CD14-positive monocyte (primary cell): Measurements from ENCODE around the gene NTPCR. TPM values are rescaled to one million over a fixed set of nuclear protein-coding genes. Genes with fewer than 3 reads are reported as not detected.

Experiments used
- DNase-seq, 3 donors: peaks; one replicate each; pipeline ENCODE4 v3.0.0-alpha.2; 2011 to 2022
- H2AFZ ChIP-seq: 2 replicates; pipeline ENCODE4 v1.6.0; 2012; ENCODE audit warnings: mild to moderate bottlenecking, low read depth, low read length, inconsistent platforms; ENCODE audit not compliant: insufficient read depth, poor library complexity, severe bottlenecking
- H3K27ac ChIP-seq, 2 donors: 1 replicate in 1 of 2; 2 replicates in 1 of 2; pipeline ENCODE4 v1.5.1; 2012 to 2013; ENCODE audit warnings: low read length in 2 of 2, control low read depth in 1 of 2, inconsistent platforms in 1 of 2, low read depth in 1 of 2, mild to moderate bottlenecking in 1 of 2
- H3K27me3 ChIP-seq, 2 donors: one replicate each; pipeline versions ENCODE4 v1.6.0 to v1.6.1; 2011 to 2013; ENCODE audit warnings: low read length in 2 of 2; ENCODE audit not compliant: control insufficient read depth in 2 of 2, insufficient read depth in 2 of 2
- H3K36me3 ChIP-seq, 2 donors: replicated peaks in 1 of 2; 1 replicate in 1 of 2; 2 replicates in 1 of 2; pipeline versions ENCODE4 v1.5.1 to v1.6.1; 2012 to 2013; ENCODE audit warnings: low read length in 2 of 2, control low read depth in 1 of 2, inconsistent platforms in 1 of 2, mild to moderate bottlenecking in 1 of 2; ENCODE audit not compliant: insufficient read depth in 2 of 2, control insufficient read depth in 1 of 2
- H3K4me1 ChIP-seq, 2 donors: 1 replicate in 1 of 2; 2 replicates in 1 of 2; pipeline versions ENCODE4 v1.5.1 to v1.6.1; 2012 to 2013; ENCODE audit warnings: low read length in 2 of 2, control low read depth in 1 of 2, inconsistent platforms in 1 of 2, mild to moderate bottlenecking in 1 of 2, moderate library complexity in 1 of 2; ENCODE audit not compliant: insufficient read depth in 2 of 2, control insufficient read depth in 1 of 2
- H3K4me2 ChIP-seq: replicated peaks from 2 replicates; pipeline ENCODE3; 2012; ENCODE audit warnings: low read length, moderate library complexity, mild to moderate bottlenecking; ENCODE audit not compliant: poor library complexity, severe bottlenecking; ENCODE audit errors: extremely low read depth
- H3K4me3 ChIP-seq, 3 experiments: fragments of 200-600 bp in 1 of 3; sonication (generic) in 1 of 3; replicated peaks in 1 of 3; 1 replicate in 2 of 3; 2 replicates in 1 of 3; pipeline ENCODE4 v1.5.1; 2011 to 2013; ENCODE audit warnings: low read length in 3 of 3, mild to moderate bottlenecking in 3 of 3, control low read depth in 2 of 3, low read depth in 2 of 3, inconsistent platforms in 1 of 3, moderate library complexity in 1 of 3
- H3K79me2 ChIP-seq: 2 replicates; pipeline ENCODE4 v1.6.0; 2012; ENCODE audit warnings: mild to moderate bottlenecking, control low read depth, inconsistent platforms, low read length, moderate library complexity; ENCODE audit not compliant: insufficient read depth
- H3K9ac ChIP-seq: 2 replicates; pipeline ENCODE4 v1.6.0; 2017; ENCODE audit warnings: low read length, mild to moderate bottlenecking; ENCODE audit not compliant: insufficient read depth, poor library complexity, severe bottlenecking
- H3K9me3 ChIP-seq, 2 donors: replicated peaks in 1 of 2; 1 replicate in 1 of 2; 2 replicates in 1 of 2; pipeline versions ENCODE4 v1.5.1 to v1.6.1; 2012 to 2013; ENCODE audit warnings: low read length in 2 of 2, control low read depth in 1 of 2; ENCODE audit not compliant: control insufficient read depth in 1 of 2, insufficient read depth in 1 of 2
- H4K20me1 ChIP-seq: 2 replicates; pipeline ENCODE4 v1.6.0; 2012; ENCODE audit warnings: mild to moderate bottlenecking, low read length, control low read depth, moderate library complexity; ENCODE audit not compliant: insufficient read depth
- H3K27ac Mint-ChIP-seq, 7 donors: one replicate each; pipeline ENCODE4 v1.8.0; 2020; ENCODE audit warnings: mild to moderate bottlenecking in 7 of 7, mixed read lengths in 7 of 7, moderate library complexity in 6 of 7, inconsistent platforms in 2 of 7
- H3K27me3 Mint-ChIP-seq, 3 donors: one replicate each; pipeline ENCODE4 v1.8.0; 2021 to 2022; ENCODE audit warnings: low read depth in 3 of 3, mild to moderate bottlenecking in 3 of 3, mixed read lengths in 3 of 3, moderate library complexity in 3 of 3, inconsistent platforms in 1 of 3
- H3K36me3 Mint-ChIP-seq, 2 donors: one replicate each; pipeline ENCODE4 v1.8.0; 2020; ENCODE audit warnings: mixed read lengths in 2 of 2, inconsistent platforms in 1 of 2, mild to moderate bottlenecking in 1 of 2
- H3K4me1 Mint-ChIP-seq: one replicate; pipeline ENCODE4 v1.8.0; 2020; ENCODE audit warnings: mild to moderate bottlenecking, mixed read lengths
- H3K4me3 Mint-ChIP-seq, 2 donors: one replicate each; pipeline ENCODE4 v1.8.0; 2020; ENCODE audit warnings: mild to moderate bottlenecking in 2 of 2, mixed read lengths in 2 of 2, moderate library complexity in 1 of 2
- H3K9me3 Mint-ChIP-seq, 7 donors: one replicate each; pipeline ENCODE4 v1.8.0; 2020 to 2022; ENCODE audit warnings: mixed read lengths in 7 of 7, mild to moderate bottlenecking in 6 of 7, moderate library complexity in 6 of 7, inconsistent platforms in 2 of 7
- WGBS: methylation state at CpG from one replicate; pipeline ENCODE4 v1.1.5; 2013; ENCODE audit warnings: missing lambda C conversion rate; ENCODE audit not compliant: insufficient coverage; 5-methylcytosine and 5-hydroxymethylcytosine counted together
- intact Hi-C, 2 donors: fragments of 100-400 bp; cut with micrococcal nuclease; formaldehyde crosslinking; loops; one replicate each; pipeline versions ENCODE4 v1.15.0 to v1.15.1; 2023
- polyA plus RNA-seq, 3 donors: library from polyadenylated mRNA; depleted of rRNA in 1 of 3; unstranded in 2 of 3; stranded (reverse) in 1 of 3; fragments of 300-500 nt in 2 of 3; fragments of >200 nt in 1 of 3; fragmentation: Illumina TruSeq in 2 of 3; gene quantifications; 1 replicate in 2 of 3; 2 replicates in 1 of 3; pipeline ENCODE4 v1.2.3, GENCODE V29; 2012 to 2021
- TF ChIP-seq, protein P1 (sequence below): fragments of 200-600 bp; IDR thresholded peaks from one replicate; pipeline ENCODE4 v1.8.0; 2022; ENCODE audit warnings: antibody characterized with exemption, mild to moderate bottlenecking

The NTPCR gene
- polyA plus RNA-seq, 3 donors: 8.6 to 42.0 (median 31.7) TPM

- WGBS: 100% methylated on average over 2 of the region's 2 CpGs
- Histone ChIP-seq H3K79me2 (no peaks in the 10 kb centered on the region), H4K20me1 (no peaks in the 10 kb centered on the region), H3K27ac (no peak overlapping the region), H2AFZ (no peak overlapping the region), H3K4me2 (no peak overlapping the region), H3K4me1 (no peaks in the 10 kb centered on the region), H3K9ac (no peak overlapping the region), H3K4me3 (no peak overlapping the region), H3K9me3 (peaks cover 0 to 8% of the 10 kb centered on the region in 2 donors), H3K36me3 (peaks cover 4 to 36% of the 10 kb centered on the region in 2 donors), H3K27me3 (no peaks in the 10 kb centered on the region)
- TF ChIP-seq, protein P1, sequence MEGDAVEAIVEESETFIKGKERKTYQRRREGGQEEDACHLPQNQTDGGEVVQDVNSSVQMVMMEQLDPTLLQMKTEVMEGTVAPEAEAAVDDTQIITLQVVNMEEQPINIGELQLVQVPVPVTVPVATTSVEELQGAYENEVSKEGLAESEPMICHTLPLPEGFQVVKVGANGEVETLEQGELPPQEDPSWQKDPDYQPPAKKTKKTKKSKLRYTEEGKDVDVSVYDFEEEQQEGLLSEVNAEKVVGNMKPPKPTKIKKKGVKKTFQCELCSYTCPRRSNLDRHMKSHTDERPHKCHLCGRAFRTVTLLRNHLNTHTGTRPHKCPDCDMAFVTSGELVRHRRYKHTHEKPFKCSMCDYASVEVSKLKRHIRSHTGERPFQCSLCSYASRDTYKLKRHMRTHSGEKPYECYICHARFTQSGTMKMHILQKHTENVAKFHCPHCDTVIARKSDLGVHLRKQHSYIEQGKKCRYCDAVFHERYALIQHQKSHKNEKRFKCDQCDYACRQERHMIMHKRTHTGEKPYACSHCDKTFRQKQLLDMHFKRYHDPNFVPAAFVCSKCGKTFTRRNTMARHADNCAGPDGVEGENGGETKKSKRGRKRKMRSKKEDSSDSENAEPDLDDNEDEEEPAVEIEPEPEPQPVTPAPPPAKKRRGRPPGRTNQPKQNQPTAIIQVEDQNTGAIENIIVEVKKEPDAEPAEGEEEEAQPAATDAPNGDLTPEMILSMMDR: no peak
- DNase-seq: no peak
- H3K27ac Mint-ChIP-seq: no peak overlapping the region
- H3K4me3 Mint-ChIP-seq: no peak overlapping the region
- H3K36me3 Mint-ChIP-seq: peaks cover 45 to 65% of the 10 kb centered on the region in 2 donors
- peaks cover 3 to 24% (median 12%) of the 10 kb centered on the region in 7 donors for H3K9me3 Mint-ChIP-seq
- H3K4me1 Mint-ChIP-seq: no peaks in the 10 kb centered on the region
- no peaks in the 10 kb centered on the region for H3K27me3 Mint-ChIP-seq
- intact Hi-C loops: no loop called here
Measured at GRCh38 chr1:232995189-232995588, 44.8 kb downstream of the NTPCR start.

DNA sequence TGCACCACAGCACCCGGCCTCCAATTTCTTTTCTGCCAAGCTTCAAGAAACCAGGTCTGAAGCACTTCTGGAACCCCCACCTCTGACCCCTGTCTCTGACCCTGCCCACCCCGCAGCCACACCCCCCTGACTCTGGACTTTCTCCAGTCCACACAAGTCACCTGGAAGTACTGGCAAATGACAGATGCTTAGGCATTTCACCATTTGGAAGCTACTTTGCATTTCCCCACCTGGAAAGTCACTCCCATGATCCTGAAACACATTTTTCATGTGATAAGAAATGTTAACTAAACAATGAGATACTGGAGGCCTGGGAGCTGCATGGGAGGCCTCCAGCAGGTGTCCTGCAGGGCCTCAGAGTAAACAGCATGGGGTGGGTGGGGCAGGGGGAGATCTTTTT lies 45.7 kb downstream of the NTPCR start:
- 100% methylated on average over 2 of the region's 2 CpGs for WGBS
- Mint-ChIP-seq H3K27me3 (no peaks in the 10 kb centered on the region), H3K9me3 (peaks cover 3 to 22% (median 12%) of the 10 kb centered on the region in 7 donors), H3K4me1 (no peaks in the 10 kb centered on the region), H3K27ac (no peak overlapping the region), H3K36me3 (peaks cover 49 to 66% of the 10 kb centered on the region in 2 donors), H3K4me3 (no peak overlapping the region)
- H3K4me1 ChIP-seq: no peaks in the 10 kb centered on the region
- H3K9ac ChIP-seq: no peak overlapping the region
- no peak for DNase-seq
- H3K36me3 ChIP-seq: peaks cover 4 to 38% of the 10 kb centered on the region in 2 donors
- H4K20me1 ChIP-seq: no peaks in the 10 kb centered on the region
- H3K79me2 ChIP-seq: no peaks in the 10 kb centered on the region
- no peak overlapping the region for H3K27ac ChIP-seq
- no peak overlapping the region for H2AFZ ChIP-seq
- TF ChIP-seq, protein P1: no peak
- H3K27me3 ChIP-seq: no peaks in the 10 kb centered on the region
- H3K4me3 ChIP-seq: no peak overlapping the region
- intact Hi-C loops: no loop called here
- H3K9me3 ChIP-seq: peaks cover 0 to 8% of the 10 kb centered on the region in 2 donors
- H3K4me2 ChIP-seq: no peak overlapping the region
